HG02642 (cell line): ENCODE measurements around the gene CYRIA.

Experiments
- ATAC-seq: cut with Tn5 transposase; IDR thresholded peaks from one replicate; pipeline ENCODE4 v1.9.1; 2021; ENCODE audit warnings: mild to moderate bottlenecking; ENCODE audit not compliant: unreplicated experiment, poor library complexity

CYRIA gene

DNA sequence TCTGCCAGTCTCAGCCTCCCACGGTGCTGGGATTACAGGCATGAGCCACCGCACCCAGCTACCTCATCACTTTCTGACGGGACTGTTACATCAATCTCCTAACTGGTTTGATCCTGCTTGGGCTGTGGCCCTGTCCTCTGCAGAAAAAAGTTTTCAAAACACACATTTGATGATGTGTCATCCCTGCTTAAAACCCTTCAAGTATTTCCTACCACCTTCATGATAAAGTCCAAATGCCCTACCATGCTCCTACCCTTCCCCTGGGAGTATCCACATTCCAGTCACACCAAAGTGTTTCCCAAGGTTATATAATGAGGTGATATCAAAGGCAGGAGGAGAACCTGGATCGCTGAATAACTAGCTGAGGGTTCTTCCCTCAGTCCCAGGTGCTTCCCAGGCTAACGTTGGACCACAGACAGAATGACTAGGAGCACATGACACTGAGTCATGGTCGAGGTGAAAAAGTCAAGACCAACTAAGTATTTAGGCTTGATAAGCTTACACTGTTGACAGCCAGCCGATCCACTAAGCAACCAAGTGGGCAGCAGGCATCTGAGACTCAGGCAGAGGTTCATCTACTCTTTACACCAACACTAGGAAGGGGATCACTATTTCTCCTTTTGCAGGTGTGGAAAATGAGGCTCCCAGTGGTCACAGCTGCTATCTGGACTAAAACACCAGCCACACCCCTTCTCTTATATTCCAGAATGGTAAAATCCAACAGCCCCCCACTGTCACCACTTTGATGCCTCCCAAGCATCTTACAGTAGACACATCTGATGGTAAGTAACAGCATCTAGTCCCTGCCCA lies 31.8 kb downstream of the CYRIA start:
- ATAC-seq = no peak

DNA sequence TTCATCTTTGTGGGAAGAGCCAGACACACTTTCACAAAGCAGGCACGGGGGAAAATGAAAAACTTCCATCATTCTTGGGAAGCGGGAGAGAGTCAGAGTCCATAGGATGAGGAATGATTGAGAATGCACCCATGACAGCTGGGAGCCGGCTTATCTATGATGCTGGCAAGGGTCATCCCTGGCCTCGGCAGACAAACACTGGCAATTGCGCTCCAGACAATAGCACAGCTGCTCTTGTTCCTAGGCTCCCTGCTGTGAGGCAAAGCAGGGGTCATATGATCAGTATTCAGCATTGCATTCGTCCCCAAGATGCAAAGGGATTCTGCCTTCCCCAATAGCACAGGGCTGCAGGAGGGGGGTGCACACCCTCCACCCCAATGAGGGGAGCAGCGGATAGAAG lies 33.0 kb downstream of the CYRIA start:
- no peak for ATAC-seq

GRCh38 chr2:16630463-16630862 lies 35.2 kb downstream of the CYRIA start:
- no peak for ATAC-seq

DNA sequence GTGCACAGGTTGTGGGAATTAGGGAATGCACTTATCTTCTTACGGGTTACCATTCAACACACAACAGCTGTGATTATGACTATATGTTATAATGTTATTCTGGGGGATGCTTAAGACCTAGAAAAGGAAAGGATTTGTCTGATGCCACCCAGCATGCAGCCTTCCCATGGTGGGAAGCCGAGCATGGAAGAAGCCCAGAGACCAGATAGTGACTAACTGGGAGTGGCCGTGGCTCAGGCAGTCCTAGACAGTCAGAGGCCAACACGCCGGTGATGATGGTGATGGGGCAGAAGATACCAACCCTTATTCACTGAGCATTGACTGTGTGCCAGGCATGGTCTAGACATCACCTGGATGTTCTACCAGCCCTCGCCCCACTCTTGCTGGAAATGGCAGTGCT lies 35.9 kb downstream of the CYRIA start:
- ATAC-seq = no peak

GRCh38 chr2:16629044-16629443 lies 36.6 kb downstream of the CYRIA start:
- ATAC-seq = no peak

DNA sequence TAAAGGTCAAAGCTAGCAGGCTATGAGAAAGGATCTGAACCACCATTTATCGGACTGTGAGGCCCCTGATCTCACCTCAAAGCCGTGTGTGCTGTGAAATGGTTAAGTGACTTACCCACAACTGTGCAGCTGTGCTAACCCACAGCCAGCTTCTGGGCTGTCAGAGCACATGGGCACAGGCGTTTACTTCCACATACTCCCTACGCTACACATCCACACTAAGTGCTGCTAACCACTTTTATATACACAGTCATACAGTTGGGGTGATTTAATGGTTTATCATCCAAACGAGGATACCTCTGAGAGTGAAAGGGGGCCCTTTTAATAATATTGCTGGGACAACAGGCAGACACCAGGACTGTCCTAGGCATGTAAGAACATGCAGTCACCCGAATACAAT lies 37.3 kb downstream of the CYRIA start:
- no peak for ATAC-seq

DNA sequence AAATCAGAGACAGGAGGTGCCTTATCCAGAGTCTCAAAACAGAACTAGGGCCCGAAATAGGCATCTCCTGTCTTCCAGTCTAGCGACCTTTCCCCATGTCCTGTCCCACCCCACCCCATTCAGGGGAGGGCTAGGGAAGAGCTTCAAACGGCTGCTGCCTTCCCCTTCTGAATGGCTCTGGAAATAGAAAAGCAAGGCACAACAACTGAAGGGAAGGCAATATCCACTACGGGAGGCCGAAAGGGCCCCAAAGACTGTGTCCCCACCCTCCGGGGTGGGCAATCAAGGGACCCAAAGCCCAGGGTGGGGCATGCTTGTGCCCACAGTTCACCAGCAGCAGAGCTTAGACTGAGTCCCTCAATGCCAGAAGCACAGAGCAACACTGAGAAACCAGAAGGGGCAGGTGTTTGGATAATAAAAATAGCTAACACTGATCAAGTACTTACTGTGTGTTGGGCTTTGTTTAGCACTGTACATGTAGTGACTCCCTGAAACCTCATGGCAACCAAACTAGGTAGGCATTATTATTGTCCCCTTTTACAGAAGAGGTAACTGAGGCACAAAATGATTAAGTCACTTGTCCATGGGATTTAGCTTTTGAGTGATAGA lies 38.5 kb downstream of the CYRIA start:
- ATAC-seq = no peak

- no peak for ATAC-seq
Measured at GRCh38 chr2:16626497-16626896, 39.1 kb downstream of the CYRIA start.

DNA sequence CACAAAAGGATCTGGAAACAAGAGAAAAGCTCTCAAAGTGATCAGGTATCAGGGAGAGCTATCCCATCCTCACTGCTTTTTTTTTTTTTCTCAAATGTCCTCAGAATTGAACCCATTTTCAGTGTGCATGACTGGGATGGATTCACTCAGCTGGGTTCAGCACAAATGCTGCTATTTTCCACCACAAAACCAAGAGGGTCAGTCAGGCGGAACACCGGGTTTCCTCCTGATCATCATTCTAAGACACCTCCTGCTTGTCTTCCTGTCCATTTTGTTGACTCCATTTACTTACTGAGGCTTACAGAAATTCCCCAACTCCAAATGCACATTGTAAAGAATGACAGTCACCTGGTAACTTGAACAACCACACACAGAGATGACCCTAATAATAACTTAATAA lies 39.9 kb downstream of the CYRIA start:
- ATAC-seq = peak; percentile 78

DNA sequence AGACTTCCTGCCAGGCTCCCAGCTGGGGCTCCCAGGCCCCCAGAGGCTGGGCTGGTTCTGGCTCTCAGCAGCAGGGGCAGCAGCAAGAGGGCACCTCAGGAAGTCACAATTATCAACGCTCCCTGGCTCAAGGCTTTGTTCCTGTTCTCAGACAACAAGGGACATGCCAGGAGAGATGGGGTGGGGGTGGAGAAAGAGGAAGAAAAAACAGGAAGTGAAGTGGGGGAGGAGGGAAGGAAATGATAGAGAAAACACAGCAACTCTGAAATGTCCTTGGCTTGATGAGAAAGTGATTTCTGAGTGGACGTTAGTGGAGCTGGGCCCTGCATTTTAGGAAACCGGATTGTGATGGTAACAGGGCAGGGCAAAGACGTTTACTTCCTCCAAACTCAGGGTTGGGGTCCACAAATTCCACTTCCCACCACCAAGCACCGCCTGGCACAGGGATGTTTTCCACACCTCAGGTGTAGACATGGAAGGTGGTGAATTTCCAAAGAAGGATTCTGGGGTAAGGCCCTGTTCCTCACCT lies 40.4 kb downstream of the CYRIA start:
- peak; percentile 10 for ATAC-seq

DNA sequence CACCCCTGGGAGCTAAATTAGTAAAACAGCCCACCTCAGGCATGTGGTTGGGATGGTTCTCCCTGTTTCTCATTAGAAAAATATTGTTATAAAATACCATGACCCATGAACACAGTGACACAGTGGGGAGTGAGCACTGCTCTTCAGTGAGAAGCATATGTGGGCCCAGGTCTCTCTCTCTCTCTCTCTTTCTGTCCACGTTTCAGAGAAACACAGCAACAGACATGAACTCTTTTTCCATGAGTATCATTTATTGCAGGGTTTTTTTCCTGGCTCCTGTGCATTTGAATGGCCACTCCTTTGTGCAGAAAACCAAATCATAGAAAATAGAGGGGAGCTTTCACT lies 41.2 kb downstream of the CYRIA start:
- no peak for ATAC-seq

- ATAC-seq = no peak
Measured at GRCh38 chr2:16623564-16624435, 41.8 kb downstream of the CYRIA start.

DNA sequence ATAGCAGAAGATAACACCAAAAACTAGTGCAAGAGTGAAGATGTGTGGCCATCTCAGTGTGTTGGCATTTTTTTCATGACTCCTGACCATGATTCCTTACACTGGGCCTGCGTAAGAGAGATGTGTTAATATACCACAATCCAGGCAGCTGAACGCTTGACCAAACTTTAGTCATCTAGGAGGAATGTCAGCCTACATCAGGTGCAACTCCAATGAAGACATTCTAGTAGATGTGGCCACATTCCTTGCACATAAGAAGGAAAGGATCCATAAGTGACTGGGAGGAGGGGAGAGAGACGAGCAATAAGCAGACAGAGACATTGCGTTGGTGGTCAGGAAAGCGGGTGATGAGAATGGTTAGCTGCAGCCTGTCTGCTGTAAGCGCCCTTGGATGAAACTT lies 42.6 kb downstream of the CYRIA start:
- no peak for ATAC-seq

DNA sequence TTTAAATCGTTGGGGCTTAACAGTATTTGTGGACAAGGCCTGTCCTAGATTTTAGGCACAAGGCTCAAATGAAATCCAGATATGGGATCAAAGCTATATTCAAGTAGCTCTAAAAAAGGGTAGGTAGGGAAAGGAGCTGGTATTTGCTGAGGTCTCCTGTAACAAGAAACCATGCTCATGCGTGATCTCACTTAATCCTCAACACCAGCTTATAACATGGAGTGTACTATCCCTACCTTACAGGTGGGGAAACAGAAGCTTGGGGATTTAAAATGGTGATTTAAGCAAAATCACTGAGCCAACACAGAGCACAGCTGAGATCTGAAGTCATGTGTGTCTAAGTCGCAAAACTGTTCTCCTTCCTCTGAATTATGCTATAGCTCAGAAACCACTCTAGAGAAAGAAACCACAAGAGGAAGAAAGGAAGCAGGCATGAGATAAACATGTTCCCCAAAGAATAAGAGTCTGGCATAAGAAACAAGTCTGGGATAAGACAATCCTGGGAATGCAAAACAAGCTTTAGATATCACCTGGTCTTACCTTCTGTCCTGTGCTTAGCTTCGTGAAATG lies 43.1 kb downstream of the CYRIA start:
- ATAC-seq = no peak

DNA sequence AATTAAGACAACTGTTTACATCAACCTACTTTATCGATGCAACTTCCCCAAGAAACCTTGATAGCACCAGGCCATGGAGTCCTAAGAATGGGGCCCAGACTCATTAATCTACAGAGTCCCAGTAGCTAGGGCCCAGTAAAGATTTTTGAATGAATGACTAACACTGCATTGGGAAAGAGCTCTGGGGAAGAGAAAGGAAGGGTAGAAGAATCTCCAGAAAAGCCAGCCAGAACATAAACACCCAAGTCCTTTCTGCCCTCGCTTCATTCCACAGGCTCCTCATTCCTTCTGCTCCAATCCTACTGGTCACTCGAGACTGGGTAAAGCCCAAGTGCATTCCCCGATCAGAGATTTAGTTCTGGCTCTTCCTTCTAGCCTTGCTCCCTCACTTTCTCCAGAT lies 44.3 kb downstream of the CYRIA start:
- ATAC-seq = no peak

DNA sequence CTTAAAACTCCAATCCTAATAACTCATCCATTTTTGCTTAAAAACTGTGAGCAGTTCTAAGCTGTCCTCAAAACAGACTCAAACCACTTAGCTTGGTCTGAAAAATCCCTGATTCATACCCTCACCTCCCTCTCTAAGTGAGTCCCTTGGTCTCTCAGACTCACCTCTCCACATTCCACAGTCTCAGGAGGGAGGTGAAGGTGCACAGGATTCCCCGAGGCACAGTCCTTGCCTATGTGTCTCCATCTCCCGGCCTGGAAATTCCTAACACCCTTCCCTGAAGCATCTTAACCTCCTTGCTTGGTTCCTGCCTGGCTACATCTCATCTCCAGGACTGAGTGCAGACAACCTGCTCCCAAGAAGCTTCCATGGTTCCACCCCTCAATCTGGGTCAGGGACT lies 45.0 kb downstream of the CYRIA start:
- ATAC-seq = no peak

GRCh38 chr2:16619576-16620245 lies 45.9 kb downstream of the CYRIA start:
- no peak for ATAC-seq

GRCh38 chr2:16617282-16618266 lies 48.1 kb downstream of the CYRIA start:
- ATAC-seq = no peak
